ENCODE data around the gene PFDN6.

The PFDN6 gene

GRCh38 chr6:33294086-33294823 is 4.9 kb downstream of the PFDN6 start:
- DNase-seq: no peak

GRCh38 chr6:33295621-33296369 is 6.4 kb downstream of the PFDN6 start:
- no peak for DNase-seq

- no peak for DNase-seq
Measured at GRCh38 chr6:33296797-33297405, 7.5 kb downstream of the PFDN6 start.

GRCh38 chr6:33297406-33297955 is 8.1 kb downstream of the PFDN6 start:
- DNase-seq: peak in 4 of 56 donors; percentile 20 to 29 (median 23)

DNA sequence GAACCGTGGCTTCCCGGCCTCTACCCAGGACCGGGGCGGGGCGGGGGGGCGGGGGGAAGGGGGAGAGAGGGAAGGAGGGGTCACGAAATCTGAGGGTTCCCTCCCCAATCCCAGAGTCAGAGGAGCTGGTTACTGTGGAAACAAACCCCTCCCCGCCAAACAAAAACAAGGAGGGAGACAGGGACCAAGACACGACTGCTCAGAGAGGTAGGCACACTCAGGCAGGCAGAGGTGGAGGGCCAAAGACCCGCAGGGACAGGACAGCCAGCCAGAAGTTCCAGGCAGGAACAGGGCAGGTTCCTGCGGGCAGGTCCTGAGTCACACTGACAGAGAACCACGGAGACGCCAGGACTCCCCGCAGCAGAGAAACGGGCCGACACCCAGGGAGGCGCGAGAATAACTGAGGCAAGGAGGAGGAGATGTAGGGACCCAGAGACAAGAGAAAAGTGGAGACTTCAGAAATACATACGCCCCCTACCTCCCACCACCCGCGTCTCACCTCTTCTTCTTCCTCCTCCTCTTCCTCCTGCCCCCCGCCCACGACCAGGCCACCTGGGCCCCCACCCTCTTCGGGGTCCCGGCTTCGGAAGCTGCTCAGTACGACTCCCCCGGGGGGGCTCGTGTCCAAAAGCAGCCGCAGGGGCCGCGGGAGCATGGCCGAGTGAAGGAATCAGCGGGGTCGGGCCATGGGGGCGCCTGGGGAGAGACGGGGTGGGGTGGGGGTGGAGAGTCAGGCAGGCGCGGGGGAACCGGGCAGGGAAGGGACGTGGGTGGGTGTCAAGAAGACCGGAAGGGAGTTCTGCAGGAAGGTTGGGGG is 8.8 kb downstream of the PFDN6 start:
- DNase-seq: peak in 29 of 56 donors; percentile 12 to 65 (median 28)

- peak in 51 of 56 donors; percentile 41 to 87 (median 75) for DNase-seq
Measured at GRCh38 chr6:33298773-33299236, 9.4 kb downstream of the PFDN6 start, which contains the start of gene RGL2. Gene RGL2 (minus strand): TSS chr6:33298942. CDS start chr6:33298610, 332 bp downstream.

DNA sequence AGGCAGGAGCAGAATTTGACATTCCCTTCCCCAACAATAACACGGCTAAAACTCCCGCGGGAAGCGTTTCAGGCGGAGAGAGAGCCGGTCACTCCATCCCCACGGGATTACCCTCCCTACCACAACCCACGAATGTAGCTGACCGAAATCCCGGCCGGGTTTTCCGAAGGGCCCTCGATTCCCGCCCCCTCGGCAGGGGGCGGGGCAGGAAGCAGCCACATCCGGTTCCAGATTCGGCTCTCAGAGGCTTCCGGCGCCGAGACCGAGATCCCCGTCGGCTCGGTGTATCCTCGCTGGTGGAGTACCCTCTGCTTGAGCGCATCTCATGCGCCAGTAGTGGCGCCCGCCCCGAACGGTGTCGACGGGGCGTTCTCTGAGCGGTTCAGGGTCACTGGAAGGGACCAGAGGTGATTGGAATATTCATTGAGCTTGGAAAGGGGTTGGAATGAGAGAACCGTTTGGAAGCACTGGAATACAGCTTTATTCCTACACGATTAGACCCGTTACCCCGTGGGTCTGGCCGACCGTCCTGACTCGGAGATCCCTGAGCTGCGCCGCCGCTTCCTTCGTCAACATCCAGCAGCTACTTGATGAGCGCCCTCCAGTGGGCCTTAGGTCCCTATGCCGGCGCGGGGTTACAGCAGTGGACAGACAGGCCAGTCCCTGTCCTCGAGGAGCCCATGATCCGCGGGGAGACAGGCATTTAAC is 10.0 kb downstream of the PFDN6 start:
- DNase-seq: peak; percentile 46 to 92 (median 83)

DNA sequence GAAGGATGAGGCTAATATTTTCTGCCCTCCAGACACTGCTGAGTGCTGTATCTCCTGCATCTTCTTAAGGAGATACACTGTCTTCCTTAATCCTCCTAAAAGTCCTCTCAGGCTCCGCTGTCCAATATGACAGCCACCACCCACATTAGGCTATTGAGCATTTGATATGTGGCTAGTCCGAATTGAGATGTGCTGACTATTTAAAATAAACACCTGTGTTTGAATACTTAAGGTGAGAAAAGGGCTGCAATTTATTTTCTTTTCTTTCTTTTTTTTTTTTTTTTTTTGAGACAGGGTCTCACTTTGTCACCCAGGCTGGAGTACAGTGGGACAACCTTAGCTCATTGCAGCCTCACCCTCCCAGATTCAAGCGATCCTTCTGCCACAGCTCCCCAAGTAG is 12.5 kb downstream of the PFDN6 start:
- DNase-seq: no peak

- no peak for DNase-seq
Measured at GRCh38 chr6:33304216-33304615, 14.8 kb downstream of the PFDN6 start.

GRCh38 chr6:33305052-33305451 is 15.7 kb downstream of the PFDN6 start:
- no peak for DNase-seq

DNA sequence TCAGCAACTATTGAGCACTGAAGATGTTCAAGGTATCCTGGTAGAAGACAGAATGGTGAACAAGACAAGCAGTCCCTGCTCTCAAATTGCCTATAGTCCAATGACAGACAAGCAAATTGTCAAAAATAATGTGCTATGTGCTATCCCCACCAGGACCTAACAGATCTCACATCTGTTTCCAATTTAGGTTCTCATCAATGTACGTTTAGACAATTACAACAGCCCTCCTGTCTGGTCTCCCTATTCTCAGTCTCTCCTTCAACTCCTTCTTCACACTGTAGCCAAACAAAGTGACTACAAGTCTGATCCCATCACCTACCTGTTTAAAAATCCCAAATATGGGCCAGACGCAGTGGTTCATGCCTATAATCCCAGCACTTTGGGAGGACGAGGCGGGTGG is 17.0 kb downstream of the PFDN6 start:
- DNase-seq: no peak

- DNase-seq: peak in 39 of 56 donors; percentile 9 to 67 (median 42)
Measured at GRCh38 chr6:33312361-33313104, 23.1 kb downstream of the PFDN6 start.

- peak in 30 of 56 donors; percentile 8 to 62 (median 42) for DNase-seq
Measured at GRCh38 chr6:33313105-33313708, 23.8 kb downstream of the PFDN6 start.

- peak in 36 of 56 donors; percentile 13 to 76 (median 56) for DNase-seq
Measured at GRCh38 chr6:33313709-33314514, 24.5 kb downstream of the PFDN6 start, which contains the start of gene TAPBP. Gene TAPBP (minus strand): TSS chr6:33314078. CDS start chr6:33314041, 37 bp downstream.

DNA sequence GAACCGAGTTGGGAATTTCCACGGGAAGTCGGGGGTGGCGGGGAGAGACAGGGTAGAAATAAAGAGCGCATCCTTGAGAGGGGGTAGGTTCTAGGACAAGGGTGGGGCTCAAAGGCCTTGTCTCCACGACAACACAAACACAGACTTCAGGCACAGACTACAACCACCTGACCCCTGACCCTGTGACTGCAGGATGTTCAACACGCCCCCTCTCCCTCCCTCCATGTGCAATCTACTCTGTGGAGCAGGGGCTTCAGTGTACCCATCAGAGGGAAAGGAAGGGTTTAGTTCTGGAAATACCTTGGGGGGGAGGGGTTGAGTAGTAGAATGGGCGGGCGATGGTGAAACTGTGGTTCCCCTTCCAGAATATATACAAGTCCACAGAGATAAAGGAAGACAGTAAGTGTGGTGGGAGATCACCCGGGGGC is 25.1 kb downstream of the PFDN6 start:
- DNase-seq: peak in 29 of 56 donors; percentile 9 to 58 (median 37)

- peak in 1 of 56 donors; percentile 10 for DNase-seq
Measured at GRCh38 chr6:33314943-33315792, 25.8 kb downstream of the PFDN6 start.

Data from amygdala (tissue), 56 donors.